IPS-20b (cell line): ENCODE results near the gene SLC6A9.
A peak's percentile ranks its signal among the peaks of the same experiment; 100 is the strongest.

ENCODE experiments used
- H3K27ac ChIP-seq: one replicate; pipeline ENCODE4 v1.5.1; 2013; ENCODE audit warnings: low read length
- H3K27me3 ChIP-seq: 2 replicates; pipeline ENCODE4 v1.6.1; 2013; ENCODE audit warnings: mild to moderate bottlenecking, low read length, inconsistent platforms; ENCODE audit not compliant: insufficient read depth
- H3K36me3 ChIP-seq: 2 replicates; pipeline ENCODE4 v1.6.1; 2013; ENCODE audit warnings: low read depth, mild to moderate bottlenecking, inconsistent platforms, low read length, moderate library complexity; ENCODE audit not compliant: insufficient read depth
- H3K4me1 ChIP-seq: 2 replicates; pipeline ENCODE4 v1.6.1; 2013; ENCODE audit warnings: mild to moderate bottlenecking, control low read depth, inconsistent platforms, low read length, moderate library complexity; ENCODE audit not compliant: insufficient read depth
- H3K4me3 ChIP-seq: 2 replicates; pipeline ENCODE4 v1.5.1; 2013; ENCODE audit warnings: mild to moderate bottlenecking, low read length, inconsistent platforms
- H3K9ac ChIP-seq: 2 replicates; pipeline ENCODE4 v1.6.1; 2013; ENCODE audit warnings: low read depth, mild to moderate bottlenecking, inconsistent platforms, low read length, moderate library complexity
- H3K9me3 ChIP-seq: 2 replicates; pipeline ENCODE4 v1.6.1; 2013; ENCODE audit warnings: mild to moderate bottlenecking, low read depth, low read length, inconsistent platforms; ENCODE audit not compliant: insufficient read depth

Gene SLC6A9

DNA sequence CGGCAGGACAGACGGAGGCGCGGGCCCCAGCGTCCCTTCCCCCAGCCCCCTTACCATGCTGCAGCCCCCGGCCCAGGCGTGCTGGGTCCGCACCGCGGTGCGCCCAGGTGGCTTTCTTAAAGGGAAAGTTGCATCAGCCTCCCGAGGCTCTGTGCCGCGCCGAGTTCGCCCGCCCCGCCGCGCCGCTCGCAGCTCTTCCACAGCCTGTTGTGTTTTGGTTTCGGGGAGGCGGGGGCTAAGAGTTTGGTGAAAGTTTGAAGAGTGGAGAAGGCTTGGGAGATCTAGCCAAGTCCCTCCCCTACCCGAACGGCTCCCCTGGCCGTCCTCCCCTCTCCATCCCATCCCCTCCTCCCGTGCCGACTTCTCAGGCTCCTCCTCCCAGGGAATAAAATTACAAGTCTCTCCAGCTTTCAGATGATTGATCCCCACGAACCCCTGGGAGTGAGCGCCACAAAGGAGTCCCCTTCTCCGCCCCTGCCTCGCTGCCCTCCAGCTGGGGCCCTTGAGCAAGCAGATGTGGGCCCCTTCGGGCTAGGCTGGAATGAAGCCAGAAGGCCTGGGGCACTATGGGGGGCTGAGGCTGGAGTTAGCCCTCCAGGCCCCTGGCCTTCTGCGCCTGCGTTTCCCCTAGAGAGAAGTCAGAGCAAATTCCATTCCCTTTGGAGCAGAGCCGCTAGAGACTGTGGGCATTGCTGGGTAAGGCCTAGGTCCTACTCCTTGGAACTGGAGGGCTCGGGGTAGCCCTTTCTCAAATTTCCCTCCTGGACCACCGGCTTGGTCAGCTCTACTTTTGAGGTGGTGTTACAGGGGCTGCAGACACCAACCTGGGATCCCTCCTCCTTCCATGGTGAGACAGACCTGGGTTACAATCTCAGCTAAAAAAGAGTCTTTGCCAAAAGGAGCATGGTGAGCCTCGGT is at the start of gene SLC6A9:
TSS of gene SLC6A9 (minus strand) at position 211 of the 918 bp plus-strand sequence. CDS start 7,185 bp downstream, outside the sequence.
- Histone ChIP-seq H3K4me1 (peaks cover 14% of the 10 kb centered on the region; the same call in 1 of the 2 replicates), H3K9ac (peak within 1 kb of the TSS; percentile 77), H3K4me3 (peak within 1 kb of the TSS; percentile 88), H3K9me3 (no peaks in the 10 kb centered on the region), H3K36me3 (no peaks in the 10 kb centered on the region), H3K27ac (peak within 1 kb of the TSS; percentile 63), H3K27me3 (peaks cover 6% of the 10 kb centered on the region; the same call in 1 of the 2 replicates)

DNA sequence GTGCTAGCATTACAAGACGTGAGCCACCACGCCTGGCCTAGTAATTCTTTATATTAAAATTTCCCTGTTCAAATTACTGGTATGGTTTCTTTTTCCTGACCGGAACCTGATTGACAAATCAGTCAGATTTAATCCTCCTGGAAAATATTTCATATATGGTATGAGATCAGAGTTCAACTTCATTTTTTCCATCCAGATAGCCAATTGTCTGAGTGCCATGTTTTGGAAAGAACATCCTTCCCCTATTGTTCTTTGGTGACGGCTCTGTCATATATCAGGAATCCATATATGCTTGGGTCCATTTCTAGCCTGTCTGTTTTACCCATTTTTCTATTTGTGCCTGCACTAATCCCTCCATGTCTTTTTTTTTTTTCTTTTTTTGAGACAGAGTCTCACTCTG is 48.3 kb upstream of the SLC6A9 start:
- no peaks in the 10 kb centered on the region for H3K9me3 ChIP-seq
- H3K9ac ChIP-seq: no peak overlapping the region
- H3K4me1 ChIP-seq: peaks cover 6% of the 10 kb centered on the region; the same call in 1 of the 2 replicates
- H3K4me3 ChIP-seq: no peak overlapping the region
- no peak overlapping the region for H3K27ac ChIP-seq
- H3K36me3 ChIP-seq: no peaks in the 10 kb centered on the region
- no peaks in the 10 kb centered on the region for H3K27me3 ChIP-seq

DNA sequence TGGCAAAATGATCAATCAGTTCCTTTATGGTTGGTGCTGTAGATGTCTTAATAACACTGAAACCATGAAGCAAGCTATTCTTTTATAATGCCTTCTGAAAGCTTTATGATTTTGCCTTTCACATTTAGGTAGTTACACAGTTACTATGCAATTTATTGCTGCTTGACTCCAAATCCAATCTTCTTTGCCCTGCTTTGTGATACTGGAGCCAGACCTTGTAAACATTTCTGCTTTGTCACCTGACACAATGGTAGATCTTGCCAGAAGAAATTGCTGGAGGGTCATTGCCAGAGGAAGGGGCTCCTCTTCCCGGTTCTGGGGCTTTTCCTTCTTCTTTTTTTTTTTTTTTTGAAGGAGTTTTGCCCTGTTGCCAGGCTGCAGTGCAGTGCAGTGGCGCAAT is 46.8 kb upstream of the SLC6A9 start:
- Histone ChIP-seq H3K27ac (no peak overlapping the region), H3K4me1 (peaks cover 6% of the 10 kb centered on the region; the same call in 1 of the 2 replicates), H3K36me3 (no peaks in the 10 kb centered on the region), H3K27me3 (no peaks in the 10 kb centered on the region), H3K9me3 (no peaks in the 10 kb centered on the region), H3K4me3 (no peak overlapping the region), H3K9ac (no peak overlapping the region)

DNA sequence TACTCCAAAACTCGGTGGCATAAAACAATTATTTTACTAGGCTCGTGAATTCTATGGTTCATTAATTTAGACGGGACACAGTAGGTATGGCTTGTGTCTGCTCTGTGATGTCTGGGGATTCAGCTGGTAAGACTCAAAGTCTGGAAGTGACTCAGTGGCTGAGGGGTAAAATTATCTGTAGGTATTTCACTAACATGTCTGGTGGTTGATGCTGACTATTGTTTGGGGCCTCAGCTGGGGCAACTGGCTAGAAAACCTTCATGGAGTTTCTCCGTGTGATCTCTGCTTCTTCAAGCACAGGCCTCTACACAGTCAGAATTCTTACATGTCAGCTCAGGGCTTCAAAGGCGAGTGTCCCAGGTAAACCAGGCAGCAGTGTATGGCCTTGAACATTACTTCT is 46.2 kb upstream of the SLC6A9 start:
- Histone ChIP-seq H3K36me3 (no peaks in the 10 kb centered on the region), H3K27me3 (no peaks in the 10 kb centered on the region), H3K4me3 (no peak overlapping the region), H3K9me3 (no peaks in the 10 kb centered on the region), H3K27ac (no peak overlapping the region), H3K4me1 (peaks cover 6% of the 10 kb centered on the region; the same call in 1 of the 2 replicates), H3K9ac (no peak overlapping the region)

DNA sequence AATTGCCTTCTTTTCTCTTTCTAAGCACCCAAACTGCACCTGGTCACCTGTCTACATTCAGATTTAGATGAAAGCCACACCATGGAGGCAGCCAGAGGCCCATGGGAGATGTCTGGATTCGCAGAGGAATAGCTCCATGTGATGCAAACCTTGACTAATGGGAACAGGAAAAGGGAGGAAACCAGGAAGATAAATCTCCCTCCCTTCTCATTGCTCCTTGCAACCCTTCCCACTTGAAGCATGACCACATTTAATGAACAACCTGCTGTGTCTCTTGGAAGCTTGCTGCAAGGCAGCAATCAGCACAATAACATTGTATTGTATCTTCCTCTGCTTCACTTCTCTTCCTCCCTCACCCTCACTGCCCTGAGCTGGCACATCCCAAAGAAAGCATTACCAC is 44.8 kb upstream of the SLC6A9 start:
- H3K9ac ChIP-seq: no peak overlapping the region
- H3K4me3 ChIP-seq: no peak overlapping the region

DNA sequence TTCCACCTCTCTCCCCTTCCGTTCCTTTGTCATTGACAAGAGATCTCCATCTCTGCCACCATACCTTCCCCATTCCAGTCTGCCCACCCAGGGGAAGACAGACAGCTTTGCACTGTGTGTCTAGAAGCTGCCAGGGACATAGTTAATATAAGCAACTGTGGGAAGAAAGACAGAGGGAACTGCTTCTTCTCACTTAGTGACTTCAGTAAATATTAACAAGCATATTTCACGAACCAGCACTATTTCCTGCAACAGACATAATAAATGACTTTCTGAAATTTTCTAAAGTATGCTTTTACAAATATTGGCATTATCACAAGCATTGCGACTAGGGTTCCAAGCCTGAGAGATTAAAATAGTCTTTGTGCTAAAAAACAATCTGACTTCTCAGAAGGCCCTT is 43.2 kb upstream of the SLC6A9 start:
- no peaks in the 10 kb centered on the region for H3K36me3 ChIP-seq
- H3K9ac ChIP-seq: no peak overlapping the region
- H3K4me1 ChIP-seq: peaks cover 6% of the 10 kb centered on the region; the same call in 1 of the 2 replicates
- H3K27me3 ChIP-seq: no peaks in the 10 kb centered on the region
- H3K9me3 ChIP-seq: no peaks in the 10 kb centered on the region
- H3K27ac ChIP-seq: no peak overlapping the region
- H3K4me3 ChIP-seq: no peak overlapping the region

More for the DNA sequence above, 44.8 kb upstream of the SLC6A9 start:
- peaks cover 6% of the 10 kb centered on the region; the same call in 1 of the 2 replicates for H3K4me1 ChIP-seq
- no peaks in the 10 kb centered on the region for H3K9me3 ChIP-seq
- H3K36me3 ChIP-seq: no peaks in the 10 kb centered on the region
- H3K27me3 ChIP-seq: no peaks in the 10 kb centered on the region
- H3K27ac ChIP-seq: no peak overlapping the region

DNA sequence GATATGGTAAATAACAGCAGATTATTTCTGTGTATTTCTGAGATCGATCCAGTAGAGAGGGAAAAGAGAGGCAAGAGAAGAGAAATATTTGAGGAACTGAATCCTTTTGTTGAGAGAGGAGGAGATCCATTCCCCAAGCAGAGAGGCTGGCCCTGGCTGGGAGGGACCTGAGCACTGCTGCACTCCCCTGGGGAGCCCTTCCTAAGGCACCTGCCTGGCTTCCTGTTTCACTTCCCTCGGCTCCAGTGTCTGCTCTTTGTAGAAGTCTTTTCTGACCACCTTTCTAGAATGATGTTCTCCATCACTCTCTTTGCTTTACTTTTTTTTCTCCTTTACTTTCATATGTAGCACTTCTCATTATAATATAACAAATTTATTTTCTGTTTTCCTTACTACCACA is 42.3 kb upstream of the SLC6A9 start:
- no peaks in the 10 kb centered on the region for H3K27me3 ChIP-seq
- peaks cover 6% of the 10 kb centered on the region; the same call in 1 of the 2 replicates for H3K4me1 ChIP-seq
- no peaks in the 10 kb centered on the region for H3K36me3 ChIP-seq
- H3K27ac ChIP-seq: no peak overlapping the region
- no peak overlapping the region for H3K4me3 ChIP-seq
- no peaks in the 10 kb centered on the region for H3K9me3 ChIP-seq
- H3K9ac ChIP-seq: no peak overlapping the region

DNA sequence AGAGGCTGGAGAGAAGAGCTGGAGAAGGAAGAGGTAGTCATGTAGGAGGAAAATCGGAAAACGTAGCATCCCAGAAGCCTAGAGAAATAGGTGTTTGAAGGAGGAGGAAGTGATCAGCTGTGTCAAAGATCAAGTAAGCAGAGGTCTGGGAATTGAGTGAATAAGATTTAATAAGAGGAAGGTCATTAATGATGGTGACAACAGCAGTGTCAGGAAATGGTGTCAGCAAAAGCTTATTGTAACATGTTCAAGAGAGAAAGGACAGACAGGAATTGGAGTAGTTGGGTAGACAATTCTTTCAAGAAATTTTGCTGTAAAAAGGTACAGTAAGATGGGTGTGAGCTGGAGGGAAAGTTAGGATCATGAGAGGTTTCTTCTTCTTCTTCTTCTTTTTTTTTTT is 41.6 kb upstream of the SLC6A9 start:
- no peaks in the 10 kb centered on the region for H3K36me3 ChIP-seq
- H3K4me3 ChIP-seq: no peak overlapping the region
- peaks cover 6% of the 10 kb centered on the region; the same call in 1 of the 2 replicates for H3K4me1 ChIP-seq
- no peaks in the 10 kb centered on the region for H3K9me3 ChIP-seq
- H3K27ac ChIP-seq: no peak overlapping the region
- H3K27me3 ChIP-seq: no peaks in the 10 kb centered on the region
- no peak overlapping the region for H3K9ac ChIP-seq

DNA sequence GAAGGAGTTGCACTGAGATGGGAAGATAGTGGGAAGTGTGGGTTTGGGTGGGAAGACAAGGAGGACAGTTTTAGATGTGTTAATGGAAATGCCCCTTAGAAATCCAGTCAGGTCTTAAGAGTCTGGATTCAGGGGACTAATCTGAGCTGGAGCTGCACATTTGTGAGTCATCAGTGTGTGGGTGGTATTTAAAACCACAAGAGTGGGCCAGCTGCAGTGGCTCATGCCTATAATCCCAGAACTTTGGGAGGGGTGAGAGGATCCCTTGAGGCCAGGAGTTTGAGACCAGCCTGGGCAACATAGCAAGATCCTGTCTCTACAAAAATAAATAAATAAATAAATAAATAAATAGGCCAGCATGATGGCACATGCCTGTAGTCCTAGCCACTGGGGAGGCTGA is 40.9 kb upstream of the SLC6A9 start:
- Histone ChIP-seq H3K9me3 (no peaks in the 10 kb centered on the region), H3K4me1 (peaks cover 6% of the 10 kb centered on the region; the same call in 1 of the 2 replicates), H3K4me3 (no peak overlapping the region), H3K36me3 (no peaks in the 10 kb centered on the region), H3K9ac (no peak overlapping the region), H3K27me3 (no peaks in the 10 kb centered on the region), H3K27ac (no peak overlapping the region)

DNA sequence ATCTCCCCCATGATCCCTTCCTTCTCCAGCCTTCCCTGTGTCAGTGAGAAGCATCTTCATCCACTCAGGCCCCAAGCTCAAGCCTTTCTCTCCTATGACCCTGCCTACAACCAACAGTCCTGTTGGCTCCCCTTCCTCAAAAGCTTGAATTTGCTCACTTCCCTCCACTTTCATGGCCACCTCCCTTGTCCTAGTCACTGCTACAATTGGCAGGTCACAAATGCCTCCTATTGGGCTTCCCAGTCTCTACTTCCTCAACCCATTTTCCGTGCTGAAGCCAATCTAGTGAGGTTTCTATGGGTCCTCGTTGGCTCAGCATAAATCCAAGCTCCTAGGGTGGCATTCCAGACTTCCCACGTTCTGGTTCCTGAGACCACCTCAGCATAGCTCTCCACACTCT is 40.2 kb upstream of the SLC6A9 start:
- no peaks in the 10 kb centered on the region for H3K36me3 ChIP-seq
- peaks cover 6% of the 10 kb centered on the region; the same call in 1 of the 2 replicates for H3K4me1 ChIP-seq
- H3K4me3 ChIP-seq: no peak overlapping the region
- no peaks in the 10 kb centered on the region for H3K27me3 ChIP-seq
- H3K27ac ChIP-seq: no peak overlapping the region
- H3K9me3 ChIP-seq: no peaks in the 10 kb centered on the region
- H3K9ac ChIP-seq: no peak overlapping the region

DNA sequence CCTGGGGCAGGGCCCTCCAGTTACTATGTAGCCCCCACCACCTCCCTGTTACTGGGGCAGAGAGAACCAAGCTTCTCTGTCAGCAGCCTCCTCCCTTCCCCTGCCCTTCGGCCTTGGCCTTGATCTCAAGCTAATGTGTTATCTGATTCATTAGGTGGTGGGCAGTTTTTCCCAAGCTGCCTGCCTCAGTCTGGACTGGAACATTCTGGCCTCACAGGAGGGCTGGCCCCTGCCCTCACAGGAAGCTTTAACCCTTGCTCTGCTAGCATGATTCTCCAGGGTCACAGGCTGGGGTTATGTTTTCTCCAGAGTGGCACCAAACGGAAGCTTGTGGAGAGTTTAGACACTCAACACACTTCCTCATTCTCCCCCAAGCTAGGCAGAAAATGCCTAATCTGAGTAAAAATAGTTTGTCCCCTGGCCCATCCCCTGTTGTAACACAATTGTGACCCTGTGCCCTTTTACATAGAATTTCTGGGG is 37.2 kb upstream of the SLC6A9 start:
- no peak overlapping the region for H3K27ac ChIP-seq
- H3K4me1 ChIP-seq: no peaks in the 10 kb centered on the region
- no peak overlapping the region for H3K9ac ChIP-seq
- no peak overlapping the region for H3K4me3 ChIP-seq
- no peaks in the 10 kb centered on the region for H3K36me3 ChIP-seq
- no peaks in the 10 kb centered on the region for H3K9me3 ChIP-seq
- H3K27me3 ChIP-seq: peaks cover 5% of the 10 kb centered on the region; the same call in 1 of the 2 replicates
